ENCODE data around the gene ASTN2.

The ASTN2 gene

GRCh38 chr9:117145811-117146490 lies 268.9 kb downstream of the ASTN2 start:
- no peak for TF ChIP-seq CTCF (IDR thresholded peaks at IDR 0.05; ENCODE audit: low read depth, low read length, missing control alignments)
- no peaks in the 10 kb centered on the region for H3K27me3 ChIP-seq (replicated peaks)
- H3K4me3 ChIP-seq (ENCODE audit: low read depth, low read length) = no peak overlapping the region
- H3K27ac ChIP-seq = no peak overlapping the region
- in situ Hi-C loops (cut with HindIII; ENCODE audit: low pct_ligation_motif_present, low sequenced_read_pairs) = no loop called here
- DNase-seq = no peak
- no peaks in the 10 kb centered on the region for H3K36me3 ChIP-seq (replicated peaks)

- in situ Hi-C loops (cut with HindIII; ENCODE audit: low pct_ligation_motif_present, low sequenced_read_pairs) = no loop called here
Observed at GRCh38 chr9:117145081-117145480, 269.8 kb downstream of the ASTN2 start.

GRCh38 chr9:117138231-117138630 lies 276.6 kb downstream of the ASTN2 start:
- no peak overlapping the region for H3K27ac ChIP-seq
- H3K27me3 ChIP-seq (replicated peaks) = no peaks in the 10 kb centered on the region
- no peak for DNase-seq
- in situ Hi-C loops (cut with HindIII; ENCODE audit: low pct_ligation_motif_present, low sequenced_read_pairs) = no loop called here
- no peaks in the 10 kb centered on the region for H3K36me3 ChIP-seq (replicated peaks)
- no peak for TF ChIP-seq CTCF (IDR thresholded peaks at IDR 0.05; ENCODE audit: low read depth, low read length, missing control alignments)
- no peak overlapping the region for H3K4me3 ChIP-seq (ENCODE audit: low read depth, low read length)

More at GRCh38 chr9:117145081-117145480, 269.8 kb downstream of the ASTN2 start:
- Histone ChIP-seq H3K4me3 (ENCODE audit: low read depth, low read length) (no peak overlapping the region), H3K27ac (no peak overlapping the region), H3K36me3 (replicated peaks) (no peaks in the 10 kb centered on the region), H3K27me3 (replicated peaks) (no peaks in the 10 kb centered on the region)
- TF ChIP-seq CTCF (IDR thresholded peaks at IDR 0.05; ENCODE audit: low read depth, low read length, missing control alignments) = no peak
- no peak for DNase-seq

- no peak for DNase-seq
- no peak for TF ChIP-seq CTCF (IDR thresholded peaks at IDR 0.05; ENCODE audit: low read depth, low read length, missing control alignments)
- in situ Hi-C loops (cut with HindIII; ENCODE audit: low pct_ligation_motif_present, low sequenced_read_pairs) = no loop called here
- Histone ChIP-seq H3K4me3 (ENCODE audit: low read depth, low read length) (no peak overlapping the region), H3K36me3 (replicated peaks) (no peaks in the 10 kb centered on the region), H3K27ac (no peak overlapping the region), H3K27me3 (replicated peaks) (no peaks in the 10 kb centered on the region)
Observed at GRCh38 chr9:117136461-117136860, 278.4 kb downstream of the ASTN2 start.

GRCh38 chr9:117135501-117136098 lies 279.3 kb downstream of the ASTN2 start:
- H3K27me3 ChIP-seq (replicated peaks) = no peaks in the 10 kb centered on the region
- H3K27ac ChIP-seq = no peak overlapping the region
- H3K4me3 ChIP-seq (ENCODE audit: low read depth, low read length) = no peak overlapping the region
- DNase-seq = no peak
- no peaks in the 10 kb centered on the region for H3K36me3 ChIP-seq (replicated peaks)
- TF ChIP-seq CTCF (IDR thresholded peaks at IDR 0.05; ENCODE audit: low read depth, low read length, missing control alignments) = no peak
- in situ Hi-C loops (cut with HindIII; ENCODE audit: low pct_ligation_motif_present, low sequenced_read_pairs) = no loop called here

All from brain microvascular endothelial cell (primary cell).